Tibial nerve (tissue), 4 donors: Measurements from ENCODE around the gene ATP12A.

Experiments
- CTCF ChIP-seq, 5 experiments: fragments of 200-600 bp in 3 of 5; fragments of 450-650 bp in 2 of 5; sonication (generic) in 3 of 5; IDR thresholded peaks; one replicate each; pipeline ENCODE4 v1.5.1; 2016 to 2019; ENCODE audit warnings: antibody characterized with exemption in 5 of 5, mild to moderate bottlenecking in 3 of 5, moderate library complexity in 2 of 5
- EP300 ChIP-seq, 2 donors: sonication (generic); formaldehyde crosslinking; IDR thresholded peaks; one replicate each; pipeline ENCODE4 v1.6.1; 2017; ENCODE audit warnings: antibody characterized with exemption in 2 of 2, mild to moderate bottlenecking in 1 of 2
- POLR2A ChIP-seq, 2 donors: fragments of 450-650 bp; IDR thresholded peaks; one replicate each; pipeline ENCODE4 v1.6.1; 2017; ENCODE audit warnings: antibody characterized with exemption in 2 of 2, mild to moderate bottlenecking in 2 of 2, moderate library complexity in 2 of 2

GRCh38 chr13:24678151-24678550, 2.1 kb upstream of the ATP12A start:
- no peak for TF ChIP-seq CTCF (IDR thresholded peaks at IDR 0.05)
- TF ChIP-seq EP300 (IDR thresholded peaks at IDR 0.05), result no peak
- no peak for TF ChIP-seq POLR2A (IDR thresholded peaks at IDR 0.05)
